ENCODE measurements around the gene ARHGAP9.

GRCh38 chr12:57485695-57486094 lies 6.0 kb upstream of the ARHGAP9 start:
- TF ChIP-seq, protein P1, sequence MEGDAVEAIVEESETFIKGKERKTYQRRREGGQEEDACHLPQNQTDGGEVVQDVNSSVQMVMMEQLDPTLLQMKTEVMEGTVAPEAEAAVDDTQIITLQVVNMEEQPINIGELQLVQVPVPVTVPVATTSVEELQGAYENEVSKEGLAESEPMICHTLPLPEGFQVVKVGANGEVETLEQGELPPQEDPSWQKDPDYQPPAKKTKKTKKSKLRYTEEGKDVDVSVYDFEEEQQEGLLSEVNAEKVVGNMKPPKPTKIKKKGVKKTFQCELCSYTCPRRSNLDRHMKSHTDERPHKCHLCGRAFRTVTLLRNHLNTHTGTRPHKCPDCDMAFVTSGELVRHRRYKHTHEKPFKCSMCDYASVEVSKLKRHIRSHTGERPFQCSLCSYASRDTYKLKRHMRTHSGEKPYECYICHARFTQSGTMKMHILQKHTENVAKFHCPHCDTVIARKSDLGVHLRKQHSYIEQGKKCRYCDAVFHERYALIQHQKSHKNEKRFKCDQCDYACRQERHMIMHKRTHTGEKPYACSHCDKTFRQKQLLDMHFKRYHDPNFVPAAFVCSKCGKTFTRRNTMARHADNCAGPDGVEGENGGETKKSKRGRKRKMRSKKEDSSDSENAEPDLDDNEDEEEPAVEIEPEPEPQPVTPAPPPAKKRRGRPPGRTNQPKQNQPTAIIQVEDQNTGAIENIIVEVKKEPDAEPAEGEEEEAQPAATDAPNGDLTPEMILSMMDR (IDR thresholded peaks at IDR 0.05): no peak
- no peak for TF ChIP-seq POLR2A (IDR thresholded peaks at IDR 0.05)
